DOHH2 (cell line): Measurements from ENCODE around the gene NOS3.

Experiments
- EZH2phosphoT487 ChIP-seq: fragments of 200-600 bp; sonication (generic); IDR thresholded peaks from 2 replicates; pipeline ENCODE4 v1.6.1; 2017; ENCODE audit warnings: borderline replicate concordance, mild to moderate bottlenecking, antibody characterized with exemption, low read length, moderate library complexity, mixed read lengths
- TF ChIP-seq, protein P1 (sequence below): fragments of 200-600 bp; sonication (generic); IDR thresholded peaks from one replicate; pipeline ENCODE4 v1.5.1; 2014; ENCODE audit warnings: antibody characterized with exemption, mild to moderate bottlenecking, low read depth, low read length; ENCODE audit not compliant: poor library complexity, severe bottlenecking

DNA sequence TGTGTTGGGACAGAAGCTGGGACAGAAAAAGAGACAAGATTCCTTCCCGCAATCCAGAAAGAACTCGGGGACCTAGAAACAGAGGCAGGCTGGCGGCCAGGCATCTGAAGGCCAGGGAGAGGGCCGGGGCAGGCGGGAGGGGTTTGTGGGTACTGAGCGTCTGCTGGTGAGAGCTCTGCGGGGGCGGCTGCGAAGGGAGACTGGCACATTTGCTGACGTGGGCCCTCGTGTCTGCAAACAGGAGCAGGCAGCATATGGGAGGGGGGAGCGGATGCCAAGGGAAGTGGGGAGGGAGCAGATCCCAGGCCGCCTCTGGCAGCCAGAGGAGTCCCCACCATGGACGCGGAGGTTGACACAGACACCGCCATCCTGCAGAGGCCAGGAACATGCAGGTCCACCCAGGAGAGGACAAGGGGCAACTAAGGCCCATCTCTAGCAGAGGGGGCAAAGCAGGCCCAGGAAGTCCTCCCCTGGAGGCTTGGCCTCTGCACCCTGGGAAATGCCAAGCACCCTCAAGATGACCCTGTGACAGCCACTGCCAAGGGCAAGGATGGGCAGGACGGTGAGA is 44.9 kb upstream of the NOS3 start:
- TF ChIP-seq EZH2phosphoT487 = no peak
- TF ChIP-seq, protein P1, sequence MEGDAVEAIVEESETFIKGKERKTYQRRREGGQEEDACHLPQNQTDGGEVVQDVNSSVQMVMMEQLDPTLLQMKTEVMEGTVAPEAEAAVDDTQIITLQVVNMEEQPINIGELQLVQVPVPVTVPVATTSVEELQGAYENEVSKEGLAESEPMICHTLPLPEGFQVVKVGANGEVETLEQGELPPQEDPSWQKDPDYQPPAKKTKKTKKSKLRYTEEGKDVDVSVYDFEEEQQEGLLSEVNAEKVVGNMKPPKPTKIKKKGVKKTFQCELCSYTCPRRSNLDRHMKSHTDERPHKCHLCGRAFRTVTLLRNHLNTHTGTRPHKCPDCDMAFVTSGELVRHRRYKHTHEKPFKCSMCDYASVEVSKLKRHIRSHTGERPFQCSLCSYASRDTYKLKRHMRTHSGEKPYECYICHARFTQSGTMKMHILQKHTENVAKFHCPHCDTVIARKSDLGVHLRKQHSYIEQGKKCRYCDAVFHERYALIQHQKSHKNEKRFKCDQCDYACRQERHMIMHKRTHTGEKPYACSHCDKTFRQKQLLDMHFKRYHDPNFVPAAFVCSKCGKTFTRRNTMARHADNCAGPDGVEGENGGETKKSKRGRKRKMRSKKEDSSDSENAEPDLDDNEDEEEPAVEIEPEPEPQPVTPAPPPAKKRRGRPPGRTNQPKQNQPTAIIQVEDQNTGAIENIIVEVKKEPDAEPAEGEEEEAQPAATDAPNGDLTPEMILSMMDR = no peak
